Activated CD4-positive, CD25-positive, alpha-beta regulatory T cell treated with anti-CD3 and anti-CD28 coated beads, Interleukin-2, amount 50 U/mL, for 72 hours (primary cell): ENCODE results near the gene PRSS57.
"Not testable (repeated sequence)": the region's sequence is repeated elsewhere in the genome, so short reads cannot be mapped to it uniquely, and the experiment has no call there.

ENCODE experiments used
- DNase-seq: peaks from one replicate; pipeline ENCODE4 v3.0.0; 2021

Gene PRSS57

GRCh38 chr19:722553-723101 lies 27.4 kb upstream of the PRSS57 start:
- no peak for DNase-seq

- DNase-seq, result no peak
Observed at GRCh38 chr19:720345-721160, 25.3 kb upstream of the PRSS57 start.

GRCh38 chr19:719636-720344 lies 24.5 kb upstream of the PRSS57 start:
- no peak for DNase-seq

- no peak for DNase-seq
Observed at GRCh38 chr19:718991-719512, 23.8 kb upstream of the PRSS57 start.

GRCh38 chr19:718251-718951 lies 23.1 kb upstream of the PRSS57 start:
- DNase-seq, result no peak

GRCh38 chr19:715347-715746 lies 20.1 kb upstream of the PRSS57 start:
- DNase-seq, result no peak

- no peak for DNase-seq
Observed at GRCh38 chr19:711254-711653, 16.0 kb upstream of the PRSS57 start.

- DNase-seq, result no peak
Observed at GRCh38 chr19:710767-711166, 15.5 kb upstream of the PRSS57 start.

- no peak for DNase-seq
Observed at GRCh38 chr19:709965-710571, 14.8 kb upstream of the PRSS57 start.

- DNase-seq, result no peak
Observed at GRCh38 chr19:709196-709964, 14.1 kb upstream of the PRSS57 start.

GRCh38 chr19:708154-709143 lies 13.2 kb upstream of the PRSS57 start, which contains the start of gene PALM:
PALM (plus strand) TSS chr19:708935; CDS start chr19:709147, 212 bp downstream.
- no peak for DNase-seq

- no peak for DNase-seq
Observed at GRCh38 chr19:704447-704741, 9.1 kb upstream of the PRSS57 start.

- DNase-seq, result peak; percentile 72
Observed at GRCh38 chr19:703651-704446, 8.6 kb upstream of the PRSS57 start.

GRCh38 chr19:703329-703650 lies 8.0 kb upstream of the PRSS57 start:
- no peak for DNase-seq

- DNase-seq, result not testable (repeated sequence)
Observed at GRCh38 chr19:702847-703246, 7.6 kb upstream of the PRSS57 start.

GRCh38 chr19:699885-700284 lies 4.6 kb upstream of the PRSS57 start:
- DNase-seq, result not testable (repeated sequence)

- not testable (repeated sequence) for DNase-seq
Observed at GRCh38 chr19:698529-698928, 3.3 kb upstream of the PRSS57 start.

- no peak for DNase-seq
Observed at GRCh38 chr19:694481-695351, 536 bp downstream of the PRSS57 start.

- DNase-seq, result no peak
Observed at GRCh38 chr19:690203-690602, 5.0 kb downstream of the PRSS57 start.
